Liver (tissue), 9 donors: ENCODE results near the gene TUBGCP2. TPM values are rescaled to one million over a fixed set of nuclear protein-coding genes. Genes with fewer than 3 reads are reported as not detected.

ENCODE experiments used
- DNase-seq: peaks from one replicate; pipeline ENCODE4 v3.0.0-alpha.2; 2017; ENCODE audit warnings: low spot score
- H3K27ac ChIP-seq, 2 donors: one replicate each; pipeline ENCODE4 v1.7.0; 2013; ENCODE audit warnings: inconsistent platforms in 2 of 2, low read length in 2 of 2, control low read depth in 1 of 2, low read depth in 1 of 2, mild to moderate bottlenecking in 1 of 2
- H3K27me3 ChIP-seq, 4 donors: one replicate each; pipeline versions ENCODE4 v1.6.1 to v1.7.0; 2013; ENCODE audit warnings: low read length in 3 of 4, inconsistent platforms in 1 of 4, mild to moderate bottlenecking in 1 of 4, moderate library complexity in 1 of 4; ENCODE audit not compliant: control insufficient read depth in 4 of 4, insufficient read depth in 4 of 4
- H3K36me3 ChIP-seq, 4 donors: one replicate each; pipeline versions ENCODE4 v1.6.1 to v1.7.0; 2013; ENCODE audit warnings: low read length in 3 of 4, mild to moderate bottlenecking in 3 of 4, low read depth in 1 of 4, moderate library complexity in 1 of 4; ENCODE audit not compliant: control insufficient read depth in 4 of 4, insufficient read depth in 3 of 4
- H3K4me1 ChIP-seq, 4 donors: one replicate each; pipeline versions ENCODE4 v1.6.1 to v1.7.0; 2013; ENCODE audit warnings: low read length in 3 of 4, mild to moderate bottlenecking in 3 of 4, moderate library complexity in 1 of 4; ENCODE audit not compliant: control insufficient read depth in 4 of 4, insufficient read depth in 4 of 4
- H3K4me3 ChIP-seq, 3 donors: one replicate each; pipeline versions ENCODE4 v1.6.1 to v1.7.0; 2013; ENCODE audit warnings: low read length in 3 of 3, control low read depth in 1 of 3, low read depth in 1 of 3, mild to moderate bottlenecking in 1 of 3
- H3K9ac ChIP-seq, 2 donors: one replicate each; pipeline ENCODE4 v1.7.0; 2013; ENCODE audit warnings: low read length in 2 of 2, mild to moderate bottlenecking in 2 of 2, moderate library complexity in 2 of 2, control low read depth in 1 of 2, low read depth in 1 of 2
- H3K9me3 ChIP-seq, 4 donors: one replicate each; pipeline versions ENCODE4 v1.6.1 to v1.7.0; 2013; ENCODE audit warnings: low read length in 3 of 4; ENCODE audit not compliant: control insufficient read depth in 4 of 4
- EGR1 ChIP-seq, 2 donors: IDR thresholded peaks; 2 replicates each; pipeline ENCODE4 v1.6.1; 2016 to 2018; ENCODE audit warnings: antibody characterized with exemption in 2 of 2, low read depth in 2 of 2
- FOXA1 ChIP-seq: IDR thresholded peaks from 2 replicates; pipeline ENCODE4 v1.6.1; 2016; ENCODE audit warnings: antibody characterized with exemption
- FOXA2 ChIP-seq: IDR thresholded peaks from 2 replicates; pipeline ENCODE4 v1.6.1; 2016; ENCODE audit warnings: antibody characterized with exemption
- GABPA ChIP-seq, 2 donors: IDR thresholded peaks in 1 of 2; conservative IDR thresholded peaks in 1 of 2; 2 replicates each; pipeline ENCODE4 v1.6.1; 2016; ENCODE audit warnings: antibody characterized with exemption in 2 of 2, mild to moderate bottlenecking in 1 of 2, moderate library complexity in 1 of 2
- HNF4G ChIP-seq: IDR thresholded peaks from 2 replicates; pipeline ENCODE4 v1.6.1; 2016; ENCODE audit warnings: antibody characterized with exemption
- JUND ChIP-seq, 2 donors: IDR thresholded peaks; 2 replicates each; pipeline ENCODE4 v1.6.1; 2016; ENCODE audit warnings: antibody characterized with exemption in 2 of 2
- RAD21 ChIP-seq, 2 donors: IDR thresholded peaks; 2 replicates each; pipeline ENCODE4 v1.6.1; 2016; ENCODE audit warnings: antibody characterized with exemption in 2 of 2, mild to moderate bottlenecking in 2 of 2
- RXRA ChIP-seq, 2 donors: IDR thresholded peaks; 2 replicates each; pipeline ENCODE4 v1.6.1; 2017 to 2018; ENCODE audit warnings: antibody characterized with exemption in 2 of 2, mild to moderate bottlenecking in 1 of 2
- SP1 ChIP-seq: IDR thresholded peaks from 2 replicates; pipeline ENCODE4 v1.6.1; 2018; ENCODE audit warnings: antibody characterized with exemption, mild to moderate bottlenecking
- TAF1 ChIP-seq: conservative IDR thresholded peaks from 2 replicates; pipeline ENCODE4 v1.6.1; 2016; ENCODE audit warnings: antibody characterized with exemption, mild to moderate bottlenecking
- WGBS: extraction: QIAGEN DNeasy Blood & Tissue Kit; methylation state at CpG from one replicate; pipeline ENCODE4 v1.1.7; 2013; 5-methylcytosine and 5-hydroxymethylcytosine counted together
- polyA plus RNA-seq, 2 donors: library from polyadenylated mRNA; stranded (reverse) in 1 of 2; unstranded in 1 of 2; fragments of 200-250 nt in 1 of 2; fragments of >200 nt in 1 of 2; fragmentation: Nextera tagmentation in 1 of 2; extraction: Ambion mirVana in 1 of 2; gene quantifications; one replicate each; pipeline versions ENCODE4 v1.2.1 to v1.2.3, GENCODE V29; 2013 to 2015
- total RNA-seq, 2 donors: library from RNA; depleted of rRNA; stranded (reverse); fragments of >200 nt; gene quantifications; one replicate each; pipeline ENCODE4 v1.2.3, GENCODE V29; 2014
- TF ChIP-seq, protein P1 (sequence below): IDR thresholded peaks from 2 replicates; pipeline ENCODE4 v1.6.1; 2016; ENCODE audit warnings: antibody characterized with exemption
- TF ChIP-seq, protein P2 (sequence below): fragments of 150-350 bp; IDR thresholded peaks from 2 replicates; pipeline ENCODE4 v1.5.1; 2017; ENCODE audit warnings: improper control_type of control experiment, low read depth, low read length; ENCODE audit not compliant: missing input control
- TF ChIP-seq, protein P3 (sequence below): IDR thresholded peaks from 2 replicates; pipeline ENCODE4 v1.6.1; 2016; ENCODE audit warnings: antibody characterized with exemption
- TF ChIP-seq, protein P4 (sequence below): IDR thresholded peaks from 2 replicates; pipeline ENCODE4 v1.6.1; 2016; ENCODE audit warnings: antibody characterized with exemption, mild to moderate bottlenecking
- TF ChIP-seq, protein P5 (sequence below): IDR thresholded peaks from 2 replicates; pipeline ENCODE4 v1.6.1; 2016; ENCODE audit warnings: antibody characterized with exemption
- donor health status: healthy.
- donor health status: healthy.
- donor health status: healthy.
- donor health status: healthy.
- donor health status: healthy.

TUBGCP2 gene
- total and polyA plus RNA-seq, 4 donors: 18.8 to 32.4 (median 27.6) TPM

DNA sequence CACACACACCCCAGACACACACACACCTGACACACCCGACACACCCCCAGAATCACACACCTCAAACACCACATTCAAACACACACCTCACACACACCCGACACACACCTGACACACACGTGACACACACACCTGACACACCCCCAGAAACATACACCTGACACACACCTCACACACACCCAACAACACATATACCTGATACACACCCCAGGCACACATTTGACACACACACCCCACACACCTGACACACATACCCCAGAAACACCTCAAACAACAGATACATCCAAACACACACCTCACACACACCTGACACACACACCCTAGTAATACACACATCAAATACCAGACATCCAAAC lies 28.7 kb upstream of the TUBGCP2 start:
- DNase-seq: no peak
- Histone ChIP-seq H3K9ac (no peak overlapping the region), H3K27ac (no peak overlapping the region), H3K36me3 (no peaks in the 10 kb centered on the region), H3K27me3 (peaks cover 0 to 14% (median 8%) of the 10 kb centered on the region in 4 donors), H3K9me3 (no peaks in the 10 kb centered on the region), H3K4me3 (no peak overlapping the region), H3K4me1 (peaks cover 0 to 16% (median 8%) of the 10 kb centered on the region in 4 donors)
- WGBS: 86% methylated on average over 3 of the region's 3 CpGs
- TF ChIP-seq RAD21 (IDR thresholded peaks at IDR 0.05): no peak
- TF ChIP-seq, protein P1, sequence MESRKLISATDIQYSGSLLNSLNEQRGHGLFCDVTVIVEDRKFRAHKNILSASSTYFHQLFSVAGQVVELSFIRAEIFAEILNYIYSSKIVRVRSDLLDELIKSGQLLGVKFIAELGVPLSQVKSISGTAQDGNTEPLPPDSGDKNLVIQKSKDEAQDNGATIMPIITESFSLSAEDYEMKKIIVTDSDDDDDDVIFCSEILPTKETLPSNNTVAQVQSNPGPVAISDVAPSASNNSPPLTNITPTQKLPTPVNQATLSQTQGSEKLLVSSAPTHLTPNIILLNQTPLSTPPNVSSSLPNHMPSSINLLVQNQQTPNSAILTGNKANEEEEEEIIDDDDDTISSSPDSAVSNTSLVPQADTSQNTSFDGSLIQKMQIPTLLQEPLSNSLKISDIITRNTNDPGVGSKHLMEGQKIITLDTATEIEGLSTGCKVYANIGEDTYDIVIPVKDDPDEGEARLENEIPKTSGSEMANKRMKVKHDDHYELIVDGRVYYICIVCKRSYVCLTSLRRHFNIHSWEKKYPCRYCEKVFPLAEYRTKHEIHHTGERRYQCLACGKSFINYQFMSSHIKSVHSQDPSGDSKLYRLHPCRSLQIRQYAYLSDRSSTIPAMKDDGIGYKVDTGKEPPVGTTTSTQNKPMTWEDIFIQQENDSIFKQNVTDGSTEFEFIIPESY: no peak
- no peak for TF ChIP-seq RXRA (IDR thresholded peaks at IDR 0.05)
- TF ChIP-seq, protein P2, sequence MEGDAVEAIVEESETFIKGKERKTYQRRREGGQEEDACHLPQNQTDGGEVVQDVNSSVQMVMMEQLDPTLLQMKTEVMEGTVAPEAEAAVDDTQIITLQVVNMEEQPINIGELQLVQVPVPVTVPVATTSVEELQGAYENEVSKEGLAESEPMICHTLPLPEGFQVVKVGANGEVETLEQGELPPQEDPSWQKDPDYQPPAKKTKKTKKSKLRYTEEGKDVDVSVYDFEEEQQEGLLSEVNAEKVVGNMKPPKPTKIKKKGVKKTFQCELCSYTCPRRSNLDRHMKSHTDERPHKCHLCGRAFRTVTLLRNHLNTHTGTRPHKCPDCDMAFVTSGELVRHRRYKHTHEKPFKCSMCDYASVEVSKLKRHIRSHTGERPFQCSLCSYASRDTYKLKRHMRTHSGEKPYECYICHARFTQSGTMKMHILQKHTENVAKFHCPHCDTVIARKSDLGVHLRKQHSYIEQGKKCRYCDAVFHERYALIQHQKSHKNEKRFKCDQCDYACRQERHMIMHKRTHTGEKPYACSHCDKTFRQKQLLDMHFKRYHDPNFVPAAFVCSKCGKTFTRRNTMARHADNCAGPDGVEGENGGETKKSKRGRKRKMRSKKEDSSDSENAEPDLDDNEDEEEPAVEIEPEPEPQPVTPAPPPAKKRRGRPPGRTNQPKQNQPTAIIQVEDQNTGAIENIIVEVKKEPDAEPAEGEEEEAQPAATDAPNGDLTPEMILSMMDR: no peak
- no peak for TF ChIP-seq EGR1 (IDR thresholded peaks at IDR 0.05; ENCODE audit: low read depth in 2 of 2)
- TF ChIP-seq, protein P3, sequence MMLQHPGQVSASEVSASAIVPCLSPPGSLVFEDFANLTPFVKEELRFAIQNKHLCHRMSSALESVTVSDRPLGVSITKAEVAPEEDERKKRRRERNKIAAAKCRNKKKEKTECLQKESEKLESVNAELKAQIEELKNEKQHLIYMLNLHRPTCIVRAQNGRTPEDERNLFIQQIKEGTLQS: no peak
- no peak for TF ChIP-seq GABPA (IDR thresholded peaks at IDR 0.05 in 1 of 2, conservative IDR thresholded peaks at IDR 0.05 in 1 of 2)
- TF ChIP-seq, protein P4, sequence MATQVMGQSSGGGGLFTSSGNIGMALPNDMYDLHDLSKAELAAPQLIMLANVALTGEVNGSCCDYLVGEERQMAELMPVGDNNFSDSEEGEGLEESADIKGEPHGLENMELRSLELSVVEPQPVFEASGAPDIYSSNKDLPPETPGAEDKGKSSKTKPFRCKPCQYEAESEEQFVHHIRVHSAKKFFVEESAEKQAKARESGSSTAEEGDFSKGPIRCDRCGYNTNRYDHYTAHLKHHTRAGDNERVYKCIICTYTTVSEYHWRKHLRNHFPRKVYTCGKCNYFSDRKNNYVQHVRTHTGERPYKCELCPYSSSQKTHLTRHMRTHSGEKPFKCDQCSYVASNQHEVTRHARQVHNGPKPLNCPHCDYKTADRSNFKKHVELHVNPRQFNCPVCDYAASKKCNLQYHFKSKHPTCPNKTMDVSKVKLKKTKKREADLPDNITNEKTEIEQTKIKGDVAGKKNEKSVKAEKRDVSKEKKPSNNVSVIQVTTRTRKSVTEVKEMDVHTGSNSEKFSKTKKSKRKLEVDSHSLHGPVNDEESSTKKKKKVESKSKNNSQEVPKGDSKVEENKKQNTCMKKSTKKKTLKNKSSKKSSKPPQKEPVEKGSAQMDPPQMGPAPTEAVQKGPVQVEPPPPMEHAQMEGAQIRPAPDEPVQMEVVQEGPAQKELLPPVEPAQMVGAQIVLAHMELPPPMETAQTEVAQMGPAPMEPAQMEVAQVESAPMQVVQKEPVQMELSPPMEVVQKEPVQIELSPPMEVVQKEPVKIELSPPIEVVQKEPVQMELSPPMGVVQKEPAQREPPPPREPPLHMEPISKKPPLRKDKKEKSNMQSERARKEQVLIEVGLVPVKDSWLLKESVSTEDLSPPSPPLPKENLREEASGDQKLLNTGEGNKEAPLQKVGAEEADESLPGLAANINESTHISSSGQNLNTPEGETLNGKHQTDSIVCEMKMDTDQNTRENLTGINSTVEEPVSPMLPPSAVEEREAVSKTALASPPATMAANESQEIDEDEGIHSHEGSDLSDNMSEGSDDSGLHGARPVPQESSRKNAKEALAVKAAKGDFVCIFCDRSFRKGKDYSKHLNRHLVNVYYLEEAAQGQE: no peak
- TF ChIP-seq FOXA1: no peak
- no peak for TF ChIP-seq HNF4G
- no peak for TF ChIP-seq TAF1
- no peak for TF ChIP-seq JUND (IDR thresholded peaks at IDR 0.05)
- TF ChIP-seq, protein P5, sequence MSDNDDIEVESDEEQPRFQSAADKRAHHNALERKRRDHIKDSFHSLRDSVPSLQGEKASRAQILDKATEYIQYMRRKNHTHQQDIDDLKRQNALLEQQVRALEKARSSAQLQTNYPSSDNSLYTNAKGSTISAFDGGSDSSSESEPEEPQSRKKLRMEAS: no peak
- no peak for TF ChIP-seq FOXA2
- TF ChIP-seq SP1: no peak
